Measurements from ENCODE around the gene HSBP1. TPM values are rescaled to one million over a fixed set of nuclear protein-coding genes. Genes with fewer than 3 reads are reported as not detected.

HSBP1 gene
- polyA plus RNA-seq, 2 of the 4 experiments (the other 2 are of a cell fraction) = 190 to 280 TPM

DNA sequence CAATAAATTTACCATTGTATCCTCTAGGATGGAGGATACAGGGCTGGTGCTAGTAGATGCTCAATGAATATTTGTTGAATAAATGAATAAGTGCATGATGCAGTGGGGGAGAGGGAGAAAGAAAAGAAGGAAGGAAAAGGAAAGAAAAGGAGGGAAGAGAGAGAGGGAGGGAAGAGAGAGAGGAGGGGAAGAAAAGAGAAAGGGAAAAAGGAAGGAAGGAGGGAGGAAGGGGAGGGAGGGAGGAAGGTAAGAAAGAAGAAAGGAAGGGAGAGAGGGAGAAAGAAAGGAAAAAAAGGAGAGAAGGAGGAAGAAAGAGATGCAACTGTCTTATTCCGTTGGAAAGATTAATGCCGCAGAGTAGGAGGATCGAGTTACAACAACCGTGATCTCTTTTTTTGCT is 30.4 kb downstream of the HSBP1 start:
- POLR2A ChIA-PET = no interaction called here
- H3K9me3 ChIP-seq = no peaks in the 10 kb centered on the region
- WGBS (ENCODE audit: missing lambda C conversion rate) = 77% methylated on average over 4 of the region's 4 CpGs
- FAIRE-seq = no peak
- DNase-seq (ENCODE audit: low read depth in 1 of 2, low spot score in 1 of 2) = no peak
- H3K4me3 ChIP-seq = no peak overlapping the region
- CTCF ChIA-PET = interaction anchor here (1.5 kb wide), 1 partner anchor 11 kb away, joined by 8 read pairs; no protein-coding TSS in a partner anchor
- no peak overlapping the region for H3K4me2 ChIP-seq
- TF ChIP-seq EP300 (IDR thresholded peaks at IDR 0.05) = no peak
- TF ChIP-seq POLR2AphosphoS2 (conservative IDR thresholded peaks at IDR 0.05; ENCODE audit: low read length) = no peak
- no peak for TF ChIP-seq MAX (IDR thresholded peaks at IDR 0.05)
- no peak for TF ChIP-seq HEYL (CRISPR knock-in tag; IDR thresholded peaks at IDR 0.05)
- TF ChIP-seq ZC3H11A (IDR thresholded peaks at IDR 0.05) = no peak
- TF ChIP-seq SREBF2 (IDR thresholded peaks at IDR 0.05) = no peak
- TF ChIP-seq JUN (IDR thresholded peaks at IDR 0.05) = no peak
- TF ChIP-seq PHF8 (IDR thresholded peaks at IDR 0.05; ENCODE audit: borderline replicate concordance, low read depth) = no peak
- no peak for TF ChIP-seq HDAC2 (IDR thresholded peaks at IDR 0.05)
- no peak for TF ChIP-seq GATA3 (IDR thresholded peaks at IDR 0.05; ENCODE audit: borderline replicate concordance)
- TF ChIP-seq MYC (IDR thresholded peaks at IDR 0.05; ENCODE audit: borderline replicate concordance, low read length) = no peak
- TF ChIP-seq, protein P1, sequence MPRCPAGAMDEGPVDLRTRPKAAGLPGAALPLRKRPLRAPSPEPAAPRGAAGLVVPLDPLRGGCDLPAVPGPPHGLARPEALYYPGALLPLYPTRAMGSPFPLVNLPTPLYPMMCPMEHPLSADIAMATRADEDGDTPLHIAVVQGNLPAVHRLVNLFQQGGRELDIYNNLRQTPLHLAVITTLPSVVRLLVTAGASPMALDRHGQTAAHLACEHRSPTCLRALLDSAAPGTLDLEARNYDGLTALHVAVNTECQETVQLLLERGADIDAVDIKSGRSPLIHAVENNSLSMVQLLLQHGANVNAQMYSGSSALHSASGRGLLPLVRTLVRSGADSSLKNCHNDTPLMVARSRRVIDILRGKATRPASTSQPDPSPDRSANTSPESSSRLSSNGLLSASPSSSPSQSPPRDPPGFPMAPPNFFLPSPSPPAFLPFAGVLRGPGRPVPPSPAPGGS (IDR thresholded peaks at IDR 0.05) = no peak
- no peak for TF ChIP-seq EHF (CRISPR knock-in tag; IDR thresholded peaks at IDR 0.05)
- TF ChIP-seq USF2 (IDR thresholded peaks at IDR 0.05) = no peak
- TF ChIP-seq, protein P2, sequence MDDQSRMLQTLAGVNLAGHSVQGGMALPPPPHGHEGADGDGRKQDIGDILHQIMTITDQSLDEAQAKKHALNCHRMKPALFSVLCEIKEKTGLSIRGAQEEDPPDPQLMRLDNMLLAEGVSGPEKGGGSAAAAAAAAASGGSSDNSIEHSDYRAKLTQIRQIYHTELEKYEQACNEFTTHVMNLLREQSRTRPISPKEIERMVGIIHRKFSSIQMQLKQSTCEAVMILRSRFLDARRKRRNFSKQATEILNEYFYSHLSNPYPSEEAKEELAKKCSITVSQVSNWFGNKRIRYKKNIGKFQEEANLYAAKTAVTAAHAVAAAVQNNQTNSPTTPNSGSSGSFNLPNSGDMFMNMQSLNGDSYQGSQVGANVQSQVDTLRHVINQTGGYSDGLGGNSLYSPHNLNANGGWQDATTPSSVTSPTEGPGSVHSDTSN (IDR thresholded peaks at IDR 0.05) = no peak
- no peak for TF ChIP-seq HES2 (IDR thresholded peaks at IDR 0.05)
- no peak for TF ChIP-seq REST (IDR thresholded peaks at IDR 0.05)
- H3K27ac ChIP-seq = no peak overlapping the region
- ATAC-seq = no peak
- peaks cover 7% of the 10 kb centered on the region; the same call in 2 of the 3 replicates for H3K4me1 ChIP-seq

DNA sequence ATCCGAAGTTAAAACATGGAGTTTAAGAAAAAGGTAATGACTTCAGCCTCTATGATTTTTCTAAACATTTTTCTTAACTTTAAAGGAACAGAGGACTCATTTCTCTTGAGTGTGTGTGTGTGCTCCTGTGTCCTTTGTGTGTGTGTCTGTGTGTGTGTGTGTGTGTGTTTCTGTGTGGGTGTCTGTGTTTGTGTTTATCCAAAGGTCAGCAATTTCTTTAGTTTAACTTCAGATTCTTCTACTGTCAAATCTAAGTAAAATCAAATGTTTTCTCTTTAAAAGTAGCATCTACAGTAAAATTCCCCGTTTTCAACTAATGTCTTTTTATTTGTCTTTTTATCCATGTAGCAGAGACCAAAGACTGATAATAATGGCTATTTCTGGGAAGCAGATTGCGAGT is 31.8 kb downstream of the HSBP1 start:
- no peak for DNase-seq (ENCODE audit: low read depth in 1 of 2, low spot score in 1 of 2)
- POLR2A ChIA-PET = no interaction called here
- ATAC-seq = no peak
- Histone ChIP-seq H3K4me1 (peaks cover 7% of the 10 kb centered on the region; the same call in 2 of the 3 replicates), H3K27ac (no peak overlapping the region), H3K4me2 (no peak overlapping the region), H3K4me3 (no peak overlapping the region), H3K9me3 (no peaks in the 10 kb centered on the region)
- CTCF ChIA-PET = no interaction called here
- no peak for FAIRE-seq
- TF ChIP-seq TFCP2L1 (CRISPR knock-in tag; IDR thresholded peaks at IDR 0.05) (no peak), MAFK (IDR thresholded peaks at IDR 0.05; ENCODE audit: partially characterized antibody) (peak; percentile 44)
- WGBS (ENCODE audit: missing lambda C conversion rate) = 29% methylated on average over 3 of the region's 3 CpGs
